ENCODE data around the gene LRRC59.

Gene LRRC59

DNA sequence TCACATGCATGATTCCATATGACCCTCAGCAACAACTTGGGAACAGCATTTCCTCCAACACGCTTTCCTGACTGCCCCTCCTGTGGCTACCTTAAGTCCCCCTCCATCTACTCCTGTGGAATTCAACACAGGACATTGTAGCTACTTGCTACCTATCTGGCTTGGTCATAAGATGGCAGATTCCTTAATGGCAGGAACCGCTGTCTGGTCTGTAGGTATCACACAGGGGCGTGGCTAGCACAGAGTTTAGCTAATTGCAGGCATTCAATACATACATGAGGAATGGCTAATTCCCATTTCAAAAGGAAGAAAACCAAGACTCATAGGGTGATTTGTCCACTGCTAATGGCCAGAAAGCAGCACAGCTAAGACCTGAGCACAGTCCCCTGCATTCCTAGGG, 8.6 kb downstream of the LRRC59 start:
- DNase-seq: no peak

DNA sequence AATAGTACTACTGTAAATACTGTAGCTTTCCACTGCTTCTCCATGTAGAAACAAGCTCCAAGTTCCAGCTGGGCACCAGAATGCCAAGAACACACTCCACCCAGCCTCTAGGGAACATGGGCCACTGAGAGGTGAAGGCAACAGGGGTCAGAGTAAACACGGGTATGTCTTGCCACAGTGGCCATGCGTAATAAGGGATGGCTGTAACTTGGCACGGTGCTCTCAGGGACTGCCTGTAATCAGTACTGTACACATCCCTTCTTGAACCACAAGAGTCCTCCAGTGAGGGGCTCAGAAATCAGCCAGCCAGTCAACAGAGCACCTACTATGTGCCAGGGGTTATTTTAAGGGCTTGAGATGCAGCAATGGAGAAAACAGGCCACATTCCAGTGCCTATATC, 10.8 kb downstream of the LRRC59 start:
- DNase-seq: no peak

DNA sequence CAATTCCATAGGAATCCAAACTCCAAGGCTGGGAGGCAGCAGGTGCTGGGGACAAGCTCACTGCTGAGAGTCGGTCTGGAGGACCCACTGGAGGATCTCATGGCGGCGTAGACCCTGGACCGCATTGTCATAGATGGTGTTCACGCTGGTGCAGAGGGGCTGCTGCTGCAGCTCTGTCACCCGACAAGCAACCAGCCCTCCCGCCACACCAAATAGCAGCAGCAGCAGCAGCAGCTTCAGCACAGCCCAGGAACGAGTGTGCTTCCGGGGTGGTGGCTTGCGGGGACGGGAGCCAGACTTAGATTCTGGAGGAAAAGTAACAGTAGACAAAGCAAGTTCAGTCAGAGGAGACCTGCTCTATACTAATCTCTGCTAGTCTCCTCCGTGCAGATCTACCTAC, 14.4 kb downstream of the LRRC59 start:
- no peak for DNase-seq

DNA sequence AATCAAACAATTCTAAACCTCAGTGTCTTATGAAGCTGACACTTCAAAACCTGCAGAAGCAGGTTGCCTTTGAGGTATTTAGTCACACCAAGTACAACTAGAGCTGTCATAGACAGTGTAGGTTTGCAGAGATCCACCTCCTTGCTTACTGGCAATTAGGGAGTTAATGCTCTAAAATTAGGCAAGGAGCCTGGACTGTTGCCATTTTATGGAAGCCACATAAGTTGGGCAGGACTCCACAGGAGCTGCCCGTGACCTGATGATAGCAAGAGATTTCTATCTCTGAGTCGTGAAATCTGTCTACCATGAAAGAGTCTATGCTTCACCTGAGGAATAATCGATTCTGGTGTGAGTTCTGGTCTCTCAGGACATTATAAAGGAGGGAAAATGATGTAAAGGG, 15.4 kb downstream of the LRRC59 start:
- DNase-seq: no peak

DNA sequence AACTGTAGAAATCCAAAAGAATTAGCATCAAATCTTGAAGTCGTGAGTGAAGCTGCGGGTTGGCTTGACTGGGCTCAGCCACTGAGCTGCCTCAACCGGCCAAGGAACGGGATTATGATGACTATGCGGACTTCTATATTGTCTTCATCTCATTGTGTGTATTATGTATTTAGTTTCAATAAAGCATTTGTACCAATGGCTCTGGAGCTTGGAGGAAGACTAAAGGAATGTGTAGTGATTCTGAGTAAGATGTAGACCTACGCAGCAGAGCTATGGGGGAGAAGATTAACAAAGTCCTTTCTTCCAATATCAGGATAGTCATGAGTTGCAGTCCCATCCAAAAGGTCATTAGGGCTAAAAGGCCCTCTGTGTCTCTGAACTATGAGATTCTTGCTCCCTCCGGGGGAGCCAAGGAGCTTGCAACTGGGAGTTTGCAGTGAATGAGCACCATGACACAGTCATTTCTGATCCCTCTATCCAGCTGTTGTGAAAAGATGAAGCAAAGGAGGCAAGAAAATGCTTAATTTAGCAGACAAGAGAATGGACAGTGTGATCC, 16.0 kb downstream of the LRRC59 start:
- DNase-seq: no peak

DNA sequence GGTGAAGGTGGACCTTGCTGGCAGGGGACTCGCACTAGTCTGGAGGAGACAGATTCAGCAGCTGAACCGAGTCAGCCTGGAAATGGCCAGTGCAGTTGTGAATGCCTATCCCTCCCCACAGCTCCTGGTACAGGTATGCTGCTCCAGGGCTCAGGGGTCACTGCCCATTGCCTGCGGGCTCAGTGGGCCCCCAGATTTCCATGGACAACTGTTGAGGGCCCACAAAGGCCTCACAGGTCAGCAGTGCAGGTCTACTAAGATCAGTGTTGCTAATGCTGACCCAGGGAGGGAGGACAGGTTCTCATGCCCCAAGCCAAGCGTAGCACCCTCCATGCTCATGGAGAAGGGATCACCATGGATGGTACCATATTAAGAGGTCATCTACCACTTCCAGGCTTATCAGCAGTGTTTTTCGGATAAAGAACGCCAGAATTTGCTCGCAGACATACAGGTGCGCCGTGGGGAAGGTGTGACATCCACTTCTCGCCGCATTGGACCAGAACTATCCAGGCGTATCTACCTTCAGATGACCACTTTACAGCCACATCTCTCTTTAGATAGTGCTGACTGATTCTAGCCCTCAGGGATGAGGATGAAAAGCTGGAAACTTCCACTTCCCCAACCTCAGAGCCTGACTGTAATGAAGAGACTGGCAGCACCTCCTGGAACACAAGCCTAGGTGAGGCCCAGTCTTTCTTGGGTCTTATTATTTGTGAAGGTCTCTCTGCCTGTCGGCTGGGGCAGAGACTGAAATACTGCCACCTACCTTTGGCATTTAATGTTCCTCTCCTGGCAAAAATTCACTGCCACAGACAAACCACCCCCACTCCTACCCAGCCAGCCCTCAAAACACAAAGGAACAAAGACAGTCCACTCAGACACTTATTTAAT, 16.7 kb downstream of the LRRC59 start:
- DNase-seq: no peak

DNA sequence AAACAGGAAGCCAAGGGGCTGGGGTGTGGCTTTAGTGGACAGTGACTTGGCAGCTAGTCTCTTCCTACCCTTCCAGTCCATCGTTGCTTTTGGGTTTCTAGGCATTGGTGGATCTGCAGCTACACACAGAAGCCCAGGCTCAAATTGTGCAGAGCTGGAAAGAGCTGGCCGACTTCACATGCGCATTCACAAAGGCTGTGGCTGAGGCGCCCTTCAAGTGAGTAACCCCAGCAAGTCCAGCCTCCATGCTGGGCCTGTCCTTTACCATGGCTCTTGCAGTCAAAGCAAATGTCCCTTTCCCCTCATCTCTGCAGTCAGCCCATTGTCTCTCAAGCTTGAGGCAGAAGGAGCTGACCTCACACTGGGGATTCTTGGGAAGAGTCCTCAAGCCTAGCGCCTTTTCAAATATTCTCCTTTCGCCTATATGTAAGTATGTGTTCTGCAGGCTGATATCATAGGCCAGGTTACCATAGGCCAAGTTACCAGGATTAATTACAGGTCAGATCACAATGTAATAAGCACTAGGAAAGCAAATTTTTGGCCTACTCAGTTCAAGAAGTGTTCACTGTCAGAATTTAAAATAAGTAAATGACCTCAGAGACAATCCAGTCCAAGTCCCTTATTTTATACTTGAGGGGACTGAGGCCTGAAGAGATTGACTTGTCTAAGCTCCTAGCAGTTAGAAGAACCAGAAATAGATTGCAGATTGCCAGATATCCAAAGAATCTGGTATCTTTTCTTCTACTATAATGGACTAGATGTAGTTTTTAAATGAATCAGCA, 17.8 kb downstream of the LRRC59 start:
- no peak for DNase-seq

DNA sequence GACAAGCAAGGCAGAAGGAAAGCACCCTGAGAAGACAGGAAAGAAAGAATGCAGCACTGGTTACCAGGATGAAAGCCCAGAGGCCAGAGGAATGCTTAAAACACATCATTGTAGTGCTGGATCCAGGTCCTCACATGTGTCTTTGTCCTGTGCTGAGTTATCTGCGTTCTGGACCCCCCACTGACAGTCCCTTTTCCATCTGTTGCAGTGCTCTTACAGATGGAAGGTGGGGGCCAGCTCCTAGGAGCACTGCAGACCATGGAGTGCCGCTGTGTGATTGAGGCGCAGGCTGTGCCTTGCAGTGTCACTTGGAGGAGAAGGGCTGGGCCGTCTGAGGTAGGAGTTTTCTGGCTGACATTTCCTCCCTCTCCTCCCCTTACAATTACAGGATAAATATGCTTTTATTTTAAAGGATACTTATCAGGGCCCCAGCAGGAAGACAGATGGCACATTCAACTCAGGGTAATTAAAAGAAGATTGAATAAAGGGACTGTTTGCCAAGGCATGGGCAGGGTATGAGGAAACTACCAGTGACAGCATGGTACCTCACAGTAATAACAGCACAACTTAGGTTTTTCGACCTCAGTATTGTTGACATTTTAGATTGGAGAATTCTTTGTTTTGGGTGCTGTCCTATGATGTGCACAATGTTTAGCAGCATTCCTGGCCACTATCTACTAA, 21.3 kb downstream of the LRRC59 start:
- DNase-seq: no peak

DNA sequence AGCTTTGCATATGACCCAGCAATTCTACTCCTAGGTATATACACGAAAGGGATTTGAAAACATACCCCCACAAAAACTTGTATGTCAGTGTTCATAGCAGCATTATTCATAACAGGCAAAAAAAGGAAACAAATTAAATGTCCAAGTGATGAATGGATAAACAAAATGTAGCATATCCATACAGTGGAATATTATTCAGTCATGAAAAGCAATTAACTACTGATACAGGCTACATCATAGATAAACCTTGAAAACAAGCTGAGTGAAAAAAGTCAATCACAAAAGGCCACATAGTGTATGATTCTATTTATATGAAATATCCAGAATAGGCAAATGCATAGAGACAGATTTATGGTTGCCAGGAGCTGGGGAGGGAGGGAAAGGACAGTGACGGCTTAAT, 23.6 kb downstream of the LRRC59 start:
- no peak for DNase-seq

DNA sequence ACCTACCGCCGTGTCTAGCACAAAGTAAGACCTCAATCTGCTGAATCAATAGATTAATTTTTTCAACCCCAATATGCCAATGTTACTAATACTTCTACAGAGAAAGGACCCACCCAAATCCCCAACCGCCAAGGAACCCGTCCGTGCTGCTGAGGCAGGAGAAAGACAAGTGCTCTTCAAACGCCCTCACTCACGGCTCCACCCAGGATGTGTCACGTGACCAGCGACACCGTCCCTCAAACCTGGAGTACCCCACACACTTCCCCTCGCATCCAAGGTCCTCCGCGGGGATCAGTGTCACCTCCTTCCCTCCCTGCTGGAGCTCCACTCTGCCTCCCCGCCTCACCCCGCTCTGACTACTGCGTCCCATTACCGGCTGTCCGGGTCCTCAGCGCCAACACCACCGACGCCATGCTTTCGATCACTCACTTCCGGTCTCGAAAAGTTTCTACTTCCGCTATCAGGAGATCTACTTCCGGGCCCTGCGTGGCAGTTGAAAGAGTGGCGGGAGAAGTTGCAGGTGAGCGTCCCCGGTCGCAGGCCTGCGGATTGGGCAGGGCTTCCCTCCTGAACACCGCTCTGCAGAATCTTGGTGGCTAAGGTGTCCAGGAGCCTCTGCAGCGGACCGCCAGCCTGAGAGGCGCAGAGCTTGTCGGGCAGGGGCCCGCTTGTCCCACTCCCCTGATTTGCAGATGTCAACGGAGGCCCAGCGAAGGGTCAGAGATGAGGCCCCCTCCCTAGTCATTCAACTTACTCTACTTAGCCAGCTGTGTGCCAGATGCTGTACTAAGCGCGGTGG, 24.4 kb downstream of the LRRC59 start, which contains the start of the genes EME1 and MRPL27:
Gene EME1 (plus strand): TSS at position 472 of the 799 bp plus-strand sequence. CDS start 1,980 bp downstream, outside the sequence.
Gene MRPL27 (minus strand): TSS at position 427 of the 799 bp plus-strand sequence. CDS start 14 bp downstream, at position 413.
- peak in 55 of 56 donors; percentile 61 to 97 (median 90) for DNase-seq

DNA sequence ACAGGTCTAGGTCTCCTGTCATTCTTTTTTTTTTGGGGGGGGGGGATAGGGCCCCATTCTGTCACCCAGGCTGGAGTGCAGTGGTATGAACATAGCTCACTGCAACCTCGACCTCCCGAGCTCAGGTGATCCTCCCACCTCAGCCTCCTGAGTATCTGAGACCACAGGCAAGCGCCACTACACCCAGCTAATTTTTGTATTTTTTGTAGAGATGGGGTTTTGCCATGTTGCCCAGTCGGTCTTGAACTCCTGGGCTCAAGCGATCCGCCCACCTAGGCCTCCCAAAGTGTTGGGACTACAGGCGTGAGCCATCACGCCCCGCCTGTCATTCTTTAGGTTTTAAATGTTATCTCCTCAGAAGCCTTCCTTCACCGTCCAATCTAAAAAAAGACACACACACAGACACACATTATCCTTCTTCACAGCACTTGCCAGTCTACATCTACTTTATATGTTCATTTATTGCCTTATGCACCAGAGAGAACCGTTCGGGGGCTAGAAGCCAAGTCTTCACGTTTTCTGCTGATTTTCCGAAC, 25.0 kb downstream of the LRRC59 start:
- DNase-seq: no peak

DNA sequence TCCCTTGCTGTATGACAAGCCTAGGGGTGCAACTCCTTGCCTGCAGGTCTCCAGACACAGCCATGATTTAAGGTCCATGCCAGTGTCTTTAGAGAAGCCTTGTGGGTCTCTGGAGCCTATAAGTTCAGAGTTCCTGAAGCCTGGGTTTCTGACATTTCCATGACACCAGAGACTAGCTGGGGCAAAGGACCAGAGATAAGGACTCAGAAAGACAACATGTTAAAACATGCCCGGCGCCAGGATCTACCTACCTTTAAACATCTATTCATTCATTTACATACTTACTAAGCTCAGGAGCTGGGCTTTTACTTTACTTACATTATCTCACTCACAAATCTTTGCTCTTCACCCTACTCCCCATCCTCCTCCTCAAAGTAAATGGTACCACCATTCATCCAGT, 25.8 kb downstream of the LRRC59 start:
- DNase-seq: no peak

DNA sequence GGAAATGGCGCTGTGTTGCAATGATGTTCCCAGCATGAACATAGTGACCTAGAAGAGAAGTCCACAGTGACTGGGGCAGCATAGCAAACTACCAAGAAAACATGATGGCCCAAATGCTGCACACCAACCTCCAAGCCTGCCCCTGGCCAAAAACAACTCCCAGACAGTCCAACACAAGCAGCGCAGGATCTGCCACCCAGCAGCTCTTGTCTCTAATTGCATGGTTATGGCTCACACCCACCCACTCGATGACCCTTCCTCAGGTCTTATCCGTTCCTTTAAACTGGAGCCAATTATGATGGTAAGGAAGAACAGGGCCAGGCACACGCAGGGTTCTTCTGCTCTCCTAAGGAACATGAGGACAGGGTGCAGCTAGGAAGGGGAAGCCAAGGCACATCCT, 27.3 kb downstream of the LRRC59 start:
- DNase-seq: no peak

DNA sequence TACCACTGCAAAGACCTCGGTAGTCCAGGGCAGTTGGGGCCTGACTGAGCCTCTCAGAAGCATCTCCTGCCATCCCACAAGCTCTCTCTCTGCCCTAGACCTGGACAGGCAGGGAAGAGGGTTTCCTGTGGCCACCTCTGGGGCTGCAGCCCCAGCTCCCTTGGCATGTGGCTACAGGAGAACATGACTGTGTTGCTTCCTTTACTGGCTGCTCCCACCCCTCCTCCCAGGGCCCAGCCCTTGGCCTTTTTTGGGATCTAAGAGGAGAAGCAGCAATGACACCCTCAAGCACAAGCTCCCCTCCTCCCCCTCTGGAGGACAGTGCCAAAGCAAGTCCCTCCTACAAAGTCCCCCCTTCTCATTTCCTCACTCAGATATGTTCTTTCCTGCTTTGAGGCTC, 29.9 kb downstream of the LRRC59 start:
- DNase-seq: no peak

DNA sequence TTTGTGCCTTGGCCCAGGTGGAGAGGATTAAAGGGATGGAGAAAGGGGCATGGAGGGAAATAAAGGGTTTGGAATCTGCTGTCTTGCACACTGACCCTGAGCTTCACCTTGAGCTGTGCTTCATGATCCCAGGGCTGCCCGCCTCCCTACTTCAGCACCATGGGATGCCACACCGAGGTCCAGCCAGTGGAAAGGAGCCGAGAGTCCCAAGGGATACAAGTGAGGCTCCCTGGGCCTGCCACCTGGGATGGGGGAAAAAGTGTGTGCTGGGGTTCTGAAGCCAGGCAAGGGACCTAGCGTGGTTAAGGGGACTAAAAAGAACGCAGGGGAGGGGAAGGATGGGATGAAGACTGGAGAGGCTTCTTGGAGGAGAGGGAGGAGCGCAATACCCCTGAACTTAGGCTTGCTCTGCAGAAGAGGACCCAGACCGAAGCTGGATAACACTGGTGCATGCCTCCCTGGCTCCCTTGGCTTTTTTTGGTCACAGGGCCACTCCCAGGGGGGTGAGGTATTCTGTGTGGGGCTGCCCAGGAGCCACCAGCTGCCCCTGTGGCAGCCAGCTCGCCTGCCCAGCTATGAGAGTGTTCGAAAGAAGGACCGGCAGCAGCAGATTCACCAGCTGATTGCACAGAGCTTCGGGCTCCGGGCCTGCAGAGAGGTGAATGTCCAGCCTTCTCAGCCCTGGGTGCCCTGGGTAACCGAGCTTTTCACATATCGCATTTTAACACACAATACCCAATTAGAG, 31.5 kb downstream of the LRRC59 start:
- DNase-seq: no peak

DNA sequence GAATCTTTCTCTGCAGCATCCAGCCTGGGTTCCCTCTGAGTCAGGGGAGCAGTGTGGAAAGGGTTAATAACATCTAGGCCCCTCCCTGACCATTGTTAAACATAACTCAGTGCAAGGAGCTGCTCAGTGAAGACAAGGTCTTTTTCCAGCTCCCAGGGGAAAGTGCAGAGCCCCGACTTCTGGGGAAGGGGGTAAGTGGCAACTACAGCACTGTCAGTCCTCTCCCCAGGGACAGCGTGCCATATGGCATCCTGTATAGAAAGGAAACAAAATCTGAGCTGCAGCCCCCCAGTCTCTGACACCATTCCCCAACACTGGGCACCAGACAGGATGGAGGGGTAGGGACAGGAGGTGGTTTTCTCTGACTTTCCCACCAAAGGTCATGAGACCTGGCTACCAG, 32.2 kb downstream of the LRRC59 start:
- no peak for DNase-seq

DNA sequence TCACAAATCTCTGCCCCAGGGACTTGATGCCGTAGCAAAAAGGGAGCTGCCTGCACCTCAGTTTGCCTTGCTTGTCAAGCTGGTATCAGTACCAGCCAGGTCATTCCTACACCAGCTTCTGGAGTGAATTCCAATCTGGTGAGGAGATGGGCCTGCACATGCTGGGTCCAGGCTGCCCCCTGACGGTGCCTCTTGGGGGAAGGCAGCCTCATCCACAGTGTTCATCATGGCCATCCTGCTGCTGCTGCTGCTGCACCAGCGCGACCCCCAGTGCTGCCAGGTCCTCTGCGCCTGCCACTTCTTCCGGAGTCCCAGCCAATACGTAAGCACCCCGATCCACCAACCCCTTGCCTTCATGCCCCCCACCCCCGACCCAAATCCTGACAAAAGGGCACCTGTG, 32.6 kb downstream of the LRRC59 start:
- no peak for DNase-seq

DNA sequence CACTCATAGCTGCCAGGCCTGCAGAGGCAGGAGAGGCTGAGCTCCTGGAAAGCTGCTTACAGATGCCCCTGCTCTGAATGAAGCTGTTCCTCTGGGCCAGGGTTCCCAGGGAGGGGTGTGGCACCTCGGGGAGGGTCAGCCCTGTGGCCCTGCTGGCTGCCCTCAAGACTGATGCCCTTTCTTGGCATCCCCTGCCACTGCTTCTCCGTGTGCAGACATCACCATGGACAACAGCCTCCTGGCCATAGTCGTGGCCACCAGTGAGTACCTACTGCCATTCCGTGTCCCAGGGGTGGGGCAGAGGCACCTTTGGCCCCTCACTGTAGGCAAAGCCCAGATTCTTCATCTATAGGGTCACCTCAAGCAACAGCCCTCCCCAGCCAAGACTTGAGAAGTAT, 33.3 kb downstream of the LRRC59 start:
- DNase-seq: peak in 2 of 56 donors; percentile 34 to 45

Data from nucleus accumbens (tissue), 56 donors.